Measurements from ENCODE around the gene TMPRSS7. TPM values are rescaled to one million over a fixed set of nuclear protein-coding genes. Genes with fewer than 3 reads are reported as not detected.
"Not testable (repeated sequence)": the region's sequence is repeated elsewhere in the genome, so short reads cannot be mapped to it uniquely, and the experiment has no call there.

TMPRSS7 gene
- total RNA-seq, 1 donor from 2014 or later = not detected

- DNase-seq (ENCODE audit: low spot score) = peak; percentile 82
Measured at GRCh38 chr3:112013058-112013783, 21.3 kb upstream of the TMPRSS7 start.

GRCh38 chr3:112013784-112014143 is 20.8 kb upstream of the TMPRSS7 start:
- DNase-seq (ENCODE audit: low spot score) = no peak

GRCh38 chr3:112017091-112017490 is 17.4 kb upstream of the TMPRSS7 start:
- no peak for DNase-seq (ENCODE audit: low spot score)

GRCh38 chr3:112018712-112019111 is 15.8 kb upstream of the TMPRSS7 start:
- DNase-seq (ENCODE audit: low spot score) = no peak

GRCh38 chr3:112019716-112020115 is 14.8 kb upstream of the TMPRSS7 start:
- no peak for DNase-seq (ENCODE audit: low spot score)

GRCh38 chr3:112020674-112021085 is 13.9 kb upstream of the TMPRSS7 start:
- DNase-seq (ENCODE audit: low spot score) = no peak

- DNase-seq (ENCODE audit: low spot score) = no peak
Measured at GRCh38 chr3:112027142-112027541, 7.4 kb upstream of the TMPRSS7 start.

GRCh38 chr3:112027826-112028225 is 6.7 kb upstream of the TMPRSS7 start:
- no peak for DNase-seq (ENCODE audit: low spot score)

- DNase-seq (ENCODE audit: low spot score) = no peak
Measured at GRCh38 chr3:112030901-112031300, 3.6 kb upstream of the TMPRSS7 start.

GRCh38 chr3:112032098-112032731 is 2.3 kb upstream of the TMPRSS7 start:
- DNase-seq (ENCODE audit: low spot score) = no peak

- no peak for DNase-seq (ENCODE audit: low spot score)
Measured at GRCh38 chr3:112035241-112035640, 705 bp downstream of the TMPRSS7 start.

GRCh38 chr3:112037194-112037593 is 2.7 kb downstream of the TMPRSS7 start:
- not testable (repeated sequence) for DNase-seq (ENCODE audit: low spot score)

- DNase-seq (ENCODE audit: low spot score) = no peak
Measured at GRCh38 chr3:112038863-112039262, 4.3 kb downstream of the TMPRSS7 start.

- DNase-seq (ENCODE audit: low spot score) = no peak
Measured at GRCh38 chr3:112041321-112041720, 6.8 kb downstream of the TMPRSS7 start.

GRCh38 chr3:112042842-112043280 is 8.3 kb downstream of the TMPRSS7 start:
- DNase-seq (ENCODE audit: low spot score) = no peak

- DNase-seq (ENCODE audit: low spot score) = peak; percentile 77
Measured at GRCh38 chr3:112043621-112044201, 9.2 kb downstream of the TMPRSS7 start.

GRCh38 chr3:112046599-112046998 is 12.1 kb downstream of the TMPRSS7 start:
- DNase-seq (ENCODE audit: low spot score) = no peak

GRCh38 chr3:112047264-112047663 is 12.7 kb downstream of the TMPRSS7 start:
- DNase-seq (ENCODE audit: low spot score) = no peak

GRCh38 chr3:112048911-112049310 is 14.4 kb downstream of the TMPRSS7 start:
- DNase-seq (ENCODE audit: low spot score) = no peak

- no peak for DNase-seq (ENCODE audit: low spot score)
Measured at GRCh38 chr3:112053229-112053628, 18.7 kb downstream of the TMPRSS7 start.

GRCh38 chr3:112056451-112056929 is 22.0 kb downstream of the TMPRSS7 start:
- no peak for DNase-seq (ENCODE audit: low spot score)

- DNase-seq (ENCODE audit: low spot score) = no peak
Measured at GRCh38 chr3:112059497-112059896, 25.0 kb downstream of the TMPRSS7 start.

- peak; percentile 50 for DNase-seq (ENCODE audit: low spot score)
Measured at GRCh38 chr3:112061152-112061551, 26.6 kb downstream of the TMPRSS7 start.
